Smooth muscle cell (in vitro differentiated cells): ENCODE results near the gene DNAJC11. TPM values are rescaled to one million over a fixed set of nuclear protein-coding genes. Genes with fewer than 3 reads are reported as not detected.

Source experiments
- DNase-seq: peaks from one replicate; lab custom pipeline; 2025; ENCODE audit not compliant: unreplicated experiment; lab: John Stamatoyannopoulos, UW
- H2AFZ ChIP-seq: fragments of 200-600 bp; sonication (generic); 2 replicates; pipeline ENCODE4 v1.6.0; 2016; ENCODE audit warnings: antibody characterized with exemption, low read depth, mild to moderate bottlenecking
- H3F3A ChIP-seq: fragments of 200-600 bp; sonication (generic); 2 replicates; pipeline ENCODE4 v1.6.0; 2017; ENCODE audit warnings: antibody characterized with exemption, low read depth
- H3K27ac ChIP-seq: fragments of 200-600 bp; sonication (generic); 2 replicates; pipeline ENCODE4 v1.5.1; 2016; ENCODE audit warnings: low read depth, mild to moderate bottlenecking
- H3K27me3 ChIP-seq: fragments of 200-600 bp; sonication (generic); 2 replicates; pipeline ENCODE4 v1.6.1; 2016; ENCODE audit warnings: low read depth, mild to moderate bottlenecking
- H3K36me3 ChIP-seq: fragments of 200-600 bp; sonication (generic); 2 replicates; pipeline ENCODE4 v1.5.1; 2016; ENCODE audit warnings: low read depth
- H3K4me1 ChIP-seq: fragments of 200-600 bp; sonication (generic); 2 replicates; pipeline ENCODE4 v1.5.1; 2016; ENCODE audit warnings: low read depth
- H3K4me2 ChIP-seq: fragments of 200-600 bp; sonication (generic); 2 replicates; pipeline ENCODE4 v1.6.0; 2016; ENCODE audit warnings: mild to moderate bottlenecking
- H3K4me3 ChIP-seq: fragments of 200-600 bp; sonication (generic); 2 replicates; pipeline ENCODE4 v1.5.1; 2016; ENCODE audit warnings: mild to moderate bottlenecking
- H3K79me2 ChIP-seq: fragments of 200-600 bp; sonication (generic); 2 replicates; pipeline ENCODE4 v1.6.0; 2016; ENCODE audit warnings: low read depth, mild to moderate bottlenecking
- H3K9ac ChIP-seq: fragments of 200-600 bp; sonication (generic); 2 replicates; pipeline ENCODE4 v1.6.0; 2016; ENCODE audit warnings: low read depth
- H3K9me3 ChIP-seq: fragments of 200-600 bp; sonication (generic); replicated peaks from 2 replicates; pipeline ENCODE4 v1.5.1; 2016; ENCODE audit warnings: low read depth
- H4K20me1 ChIP-seq: fragments of 200-600 bp; sonication (generic); 2 replicates; pipeline ENCODE4 v1.6.0; 2016; ENCODE audit warnings: low read depth
- WGBS: methylation state at CpG from one replicate; pipeline ENCODE4 v1.1.7; 2016; ENCODE audit warnings: low lambda C conversion rate; 5-methylcytosine and 5-hydroxymethylcytosine counted together
- polyA plus RNA-seq: library from polyadenylated mRNA; unstranded; fragments of >200 nt; fragmentation: Nextera tagmentation; extraction: Ambion mirVana; gene quantifications from 2 replicates; pipeline ENCODE4 v1.2.1, GENCODE V29; 2016
- total RNA-seq: library from RNA; depleted of rRNA; stranded (reverse); fragments of >200 nt; gene quantifications from 2 replicates; pipeline ENCODE4 v1.2.3, GENCODE V29; 2014
- TF ChIP-seq, protein P1 (sequence below): fragments of 200-600 bp; sonication (generic); IDR thresholded peaks from 2 replicates; pipeline ENCODE4 v1.5.1; 2017; ENCODE audit warnings: borderline replicate concordance, mild to moderate bottlenecking, antibody characterized with exemption; ENCODE audit not compliant: insufficient read depth, poor library complexity, severe bottlenecking

The DNAJC11 gene
- total and polyA plus RNA-seq, 2 experiments from 2014 or later: 25.5 to 35.7 TPM

GRCh38 chr1:6726253-6726652 is 24.6 kb upstream of the DNAJC11 start:
- Histone ChIP-seq H3K79me2 (no peaks in the 10 kb centered on the region), H3K27ac (no peak overlapping the region), H2AFZ (no peak overlapping the region), H3K4me1 (no peaks in the 10 kb centered on the region), H3K9me3 (no peaks in the 10 kb centered on the region), H4K20me1 (no peaks in the 10 kb centered on the region), H3F3A (no peaks in the 10 kb centered on the region), H3K27me3 (no peaks in the 10 kb centered on the region), H3K4me3 (no peak overlapping the region), H3K4me2 (no peak overlapping the region), H3K36me3 (no peaks in the 10 kb centered on the region), H3K9ac (no peak overlapping the region)
- TF ChIP-seq, protein P1, sequence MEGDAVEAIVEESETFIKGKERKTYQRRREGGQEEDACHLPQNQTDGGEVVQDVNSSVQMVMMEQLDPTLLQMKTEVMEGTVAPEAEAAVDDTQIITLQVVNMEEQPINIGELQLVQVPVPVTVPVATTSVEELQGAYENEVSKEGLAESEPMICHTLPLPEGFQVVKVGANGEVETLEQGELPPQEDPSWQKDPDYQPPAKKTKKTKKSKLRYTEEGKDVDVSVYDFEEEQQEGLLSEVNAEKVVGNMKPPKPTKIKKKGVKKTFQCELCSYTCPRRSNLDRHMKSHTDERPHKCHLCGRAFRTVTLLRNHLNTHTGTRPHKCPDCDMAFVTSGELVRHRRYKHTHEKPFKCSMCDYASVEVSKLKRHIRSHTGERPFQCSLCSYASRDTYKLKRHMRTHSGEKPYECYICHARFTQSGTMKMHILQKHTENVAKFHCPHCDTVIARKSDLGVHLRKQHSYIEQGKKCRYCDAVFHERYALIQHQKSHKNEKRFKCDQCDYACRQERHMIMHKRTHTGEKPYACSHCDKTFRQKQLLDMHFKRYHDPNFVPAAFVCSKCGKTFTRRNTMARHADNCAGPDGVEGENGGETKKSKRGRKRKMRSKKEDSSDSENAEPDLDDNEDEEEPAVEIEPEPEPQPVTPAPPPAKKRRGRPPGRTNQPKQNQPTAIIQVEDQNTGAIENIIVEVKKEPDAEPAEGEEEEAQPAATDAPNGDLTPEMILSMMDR: no peak
- 98% methylated on average over 4 of the region's 7 CpGs for WGBS
- DNase-seq: no peak

GRCh38 chr1:6724517-6725141 is 23.0 kb upstream of the DNAJC11 start:
- H4K20me1 ChIP-seq: no peaks in the 10 kb centered on the region
- no peaks in the 10 kb centered on the region for H3F3A ChIP-seq
- H2AFZ ChIP-seq: no peak overlapping the region
- H3K9me3 ChIP-seq: no peaks in the 10 kb centered on the region
- 28% methylated on average over 9 of the region's 9 CpGs for WGBS
- DNase-seq: no peak
- peak overlapping the region; percentile 2 for H3K4me2 ChIP-seq
- H3K27me3 ChIP-seq: no peaks in the 10 kb centered on the region
- no peaks in the 10 kb centered on the region for H3K36me3 ChIP-seq
- H3K27ac ChIP-seq: peak overlapping the region; percentile 10
- H3K79me2 ChIP-seq: no peaks in the 10 kb centered on the region
- H3K9ac ChIP-seq: no peak overlapping the region
- H3K4me1 ChIP-seq: no peaks in the 10 kb centered on the region
- no peak overlapping the region for H3K4me3 ChIP-seq
- TF ChIP-seq, protein P1: no peak

GRCh38 chr1:6723621-6724428 is 22.2 kb upstream of the DNAJC11 start:
- TF ChIP-seq, protein P1: no peak
- H2AFZ ChIP-seq: no peak overlapping the region
- no peaks in the 10 kb centered on the region for H3F3A ChIP-seq
- no peaks in the 10 kb centered on the region for H3K27me3 ChIP-seq
- H3K4me3 ChIP-seq: no peak overlapping the region
- peak overlapping the region; percentile 10 for H3K27ac ChIP-seq
- no peaks in the 10 kb centered on the region for H3K4me1 ChIP-seq
- H3K36me3 ChIP-seq: no peaks in the 10 kb centered on the region
- WGBS: 90% methylated on average over 17 of the region's 17 CpGs
- H4K20me1 ChIP-seq: no peaks in the 10 kb centered on the region
- H3K4me2 ChIP-seq: no peak overlapping the region
- no peaks in the 10 kb centered on the region for H3K79me2 ChIP-seq
- H3K9ac ChIP-seq: no peak overlapping the region
- DNase-seq: no peak
- H3K9me3 ChIP-seq: no peaks in the 10 kb centered on the region
